ENCODE data around the gene CPHXL2. TPM values are rescaled to one million over a fixed set of nuclear protein-coding genes. Genes with fewer than 3 reads are reported as not detected.

Gene CPHXL2
- total RNA-seq, 1 donor from 2014 or later, result not detected

GRCh38 chr16:75615619-75616018 lies 61.2 kb downstream of the CPHXL2 start:
- Histone ChIP-seq H3K9me3 (no peaks in the 10 kb centered on the region), H3K4me3 (no peak overlapping the region), H3K27ac (no peak overlapping the region), H3K4me1 (peaks cover 2% of the 10 kb centered on the region), H3K36me3 (peaks cover 0 to 67% of the 10 kb centered on the region in 2 donors), H3K27me3 (no peaks in the 10 kb centered on the region)
- TF ChIP-seq POLR2AphosphoS5 (IDR thresholded peaks at IDR 0.05; ENCODE audit: insufficient read depth in 1 of 2, low read depth in 1 of 2), result no peak
- no peak for TF ChIP-seq POLR2A (IDR thresholded peaks at IDR 0.05)
- TF ChIP-seq CTCF (IDR thresholded peaks at IDR 0.05), result no peak
- DNase-seq (ENCODE audit: extremely low spot score in 2 of 2), result no peak
- intact Hi-C loops (cut with DNase I), result no loop called here

GRCh38 chr16:75614066-75614897 lies 62.5 kb downstream of the CPHXL2 start:
- TF ChIP-seq POLR2A (IDR thresholded peaks at IDR 0.05), result no peak
- TF ChIP-seq CTCF (IDR thresholded peaks at IDR 0.05), result no peak
- no peak for TF ChIP-seq POLR2AphosphoS5 (IDR thresholded peaks at IDR 0.05; ENCODE audit: insufficient read depth in 1 of 2, low read depth in 1 of 2)
- Histone ChIP-seq H3K4me1 (no peaks in the 10 kb centered on the region), H3K36me3 (peaks cover 0 to 60% of the 10 kb centered on the region in 2 donors), H3K27ac (no peak overlapping the region), H3K27me3 (no peaks in the 10 kb centered on the region), H3K9me3 (no peaks in the 10 kb centered on the region), H3K4me3 (no peak overlapping the region)
- DNase-seq (ENCODE audit: extremely low spot score in 2 of 2), result no peak
- intact Hi-C loops (cut with DNase I), result no loop called here

Small RNAs within 50 kb of the gene (small RNA-seq; reads per million reads assigned to genes)
- gene RN7SL520P, result not detected

Other genes with a start within 250 kb of the CPHXL2 start
- gene CFDP1, start 243.5 kb downstream of the CPHXL2 start, total RNA-seq, result 45.7 TPM
- gene TMEM170A, start 212.3 kb downstream of the CPHXL2 start, total RNA-seq, result 21.9 TPM
- gene CHST6, start 181.6 kb downstream of the CPHXL2 start, total RNA-seq, result 0.25 TPM
- gene CHST5, start 140.9 kb downstream of the CPHXL2 start, total RNA-seq, result not detected
- gene TMEM231, start 120.8 kb downstream of the CPHXL2 start, total RNA-seq, result 6.9 TPM
- 86.4 TPM for gene GABARAPL2, start 110.6 kb downstream of the CPHXL2 start, total RNA-seq
- 44.4 TPM for gene ADAT1, start 53.7 kb downstream of the CPHXL2 start, total RNA-seq
- 82.0 TPM for gene KARS1, start 29.3 kb downstream of the CPHXL2 start, total RNA-seq
- 65.1 TPM for gene TERF2IP, start 29.2 kb downstream of the CPHXL2 start, total RNA-seq
- gene DUXB, start 24.5 kb upstream of the CPHXL2 start, total RNA-seq, result not detected
- gene CPHXL, start 49.5 kb upstream of the CPHXL2 start, total RNA-seq, result not detected

All from vagina (tissue), 2 donors.